Glomerular endothelial cell (primary cell): ENCODE results near the gene PLEKHO2. TPM values are rescaled to one million over a fixed set of nuclear protein-coding genes. Genes with fewer than 3 reads are reported as not detected.

ENCODE experiments used
- DNase-seq: peaks from one replicate; pipeline ENCODE4 v3.0.0-alpha.2; 2011; ENCODE audit warnings: low read depth, low spot score; ENCODE audit errors: extremely low read depth
- total RNA-seq: library from RNA; depleted of rRNA; stranded (reverse); fragments of >200 nt; gene quantifications from 2 replicates; pipeline ENCODE4 v1.2.3, GENCODE V29; 2015

Gene PLEKHO2
- total RNA-seq, 1 donor from 2014 or later, result 72.1 TPM

- DNase-seq, result no peak
Measured at GRCh38 chr15:64855205-64855975, 13.7 kb downstream of the PLEKHO2 start.

- DNase-seq, result no peak
Measured at GRCh38 chr15:64856429-64857145, 14.9 kb downstream of the PLEKHO2 start.

- no peak for DNase-seq
Measured at GRCh38 chr15:64857421-64857820, 15.7 kb downstream of the PLEKHO2 start.

- no peak for DNase-seq
Measured at GRCh38 chr15:64858021-64858575, 16.4 kb downstream of the PLEKHO2 start.

GRCh38 chr15:64859226-64859625 is 17.5 kb downstream of the PLEKHO2 start:
- no peak for DNase-seq

- no peak for DNase-seq
Measured at GRCh38 chr15:64861331-64861730, 19.6 kb downstream of the PLEKHO2 start.

GRCh38 chr15:64861960-64862359 is 20.2 kb downstream of the PLEKHO2 start:
- DNase-seq, result no peak

GRCh38 chr15:64862408-64862807 is 20.7 kb downstream of the PLEKHO2 start:
- no peak for DNase-seq

- DNase-seq, result no peak
Measured at GRCh38 chr15:64864068-64864467, 22.4 kb downstream of the PLEKHO2 start.

GRCh38 chr15:64865126-64865997 is 23.6 kb downstream of the PLEKHO2 start:
- DNase-seq, result no peak

GRCh38 chr15:64865998-64866520 is 24.3 kb downstream of the PLEKHO2 start:
- DNase-seq, result no peak

- no peak for DNase-seq
Measured at GRCh38 chr15:64869501-64869900, 27.8 kb downstream of the PLEKHO2 start.

GRCh38 chr15:64870353-64870752 is 28.6 kb downstream of the PLEKHO2 start:
- no peak for DNase-seq

- no peak for DNase-seq
Measured at GRCh38 chr15:64875641-64876223, 34.0 kb downstream of the PLEKHO2 start.

GRCh38 chr15:64877435-64877834 is 35.7 kb downstream of the PLEKHO2 start:
- no peak for DNase-seq

- no peak for DNase-seq
Measured at GRCh38 chr15:64878705-64879104, 37.0 kb downstream of the PLEKHO2 start.

GRCh38 chr15:64883100-64883581 is 41.4 kb downstream of the PLEKHO2 start:
- no peak for DNase-seq

- DNase-seq, result no peak
Measured at GRCh38 chr15:64883997-64884511, 42.3 kb downstream of the PLEKHO2 start.

- no peak for DNase-seq
Measured at GRCh38 chr15:64884679-64885078, 43.0 kb downstream of the PLEKHO2 start.

GRCh38 chr15:64888336-64888735 is 46.6 kb downstream of the PLEKHO2 start:
- no peak for DNase-seq
